Measurements from ENCODE around the gene SNED1.

- TF ChIP-seq, protein P1, sequence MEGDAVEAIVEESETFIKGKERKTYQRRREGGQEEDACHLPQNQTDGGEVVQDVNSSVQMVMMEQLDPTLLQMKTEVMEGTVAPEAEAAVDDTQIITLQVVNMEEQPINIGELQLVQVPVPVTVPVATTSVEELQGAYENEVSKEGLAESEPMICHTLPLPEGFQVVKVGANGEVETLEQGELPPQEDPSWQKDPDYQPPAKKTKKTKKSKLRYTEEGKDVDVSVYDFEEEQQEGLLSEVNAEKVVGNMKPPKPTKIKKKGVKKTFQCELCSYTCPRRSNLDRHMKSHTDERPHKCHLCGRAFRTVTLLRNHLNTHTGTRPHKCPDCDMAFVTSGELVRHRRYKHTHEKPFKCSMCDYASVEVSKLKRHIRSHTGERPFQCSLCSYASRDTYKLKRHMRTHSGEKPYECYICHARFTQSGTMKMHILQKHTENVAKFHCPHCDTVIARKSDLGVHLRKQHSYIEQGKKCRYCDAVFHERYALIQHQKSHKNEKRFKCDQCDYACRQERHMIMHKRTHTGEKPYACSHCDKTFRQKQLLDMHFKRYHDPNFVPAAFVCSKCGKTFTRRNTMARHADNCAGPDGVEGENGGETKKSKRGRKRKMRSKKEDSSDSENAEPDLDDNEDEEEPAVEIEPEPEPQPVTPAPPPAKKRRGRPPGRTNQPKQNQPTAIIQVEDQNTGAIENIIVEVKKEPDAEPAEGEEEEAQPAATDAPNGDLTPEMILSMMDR (IDR thresholded peaks at IDR 0.05; ENCODE audit: low read depth, low read length, poor library complexity, severe bottlenecking) = no peak
- no peak for TF ChIP-seq EZH2phosphoT487 (IDR thresholded peaks at IDR 0.05; ENCODE audit: borderline replicate concordance, low read length)
Observed at GRCh38 chr2:240962300-240963064, 35.9 kb upstream of the SNED1 start.

Data from DOHH2 (cell line).